GM12873 (cell line): ENCODE results near the gene ABHD2.

ENCODE experiments used
- TF ChIP-seq, protein P1 (sequence below): IDR thresholded peaks from 2 replicates; pipeline ENCODE4 v1.5.1; 2012; ENCODE audit warnings: low read depth, mild to moderate bottlenecking, moderate library complexity, low read length, control low read depth; ENCODE audit not compliant: insufficient read depth; ENCODE audit errors: missing control alignments

Gene ABHD2

DNA sequence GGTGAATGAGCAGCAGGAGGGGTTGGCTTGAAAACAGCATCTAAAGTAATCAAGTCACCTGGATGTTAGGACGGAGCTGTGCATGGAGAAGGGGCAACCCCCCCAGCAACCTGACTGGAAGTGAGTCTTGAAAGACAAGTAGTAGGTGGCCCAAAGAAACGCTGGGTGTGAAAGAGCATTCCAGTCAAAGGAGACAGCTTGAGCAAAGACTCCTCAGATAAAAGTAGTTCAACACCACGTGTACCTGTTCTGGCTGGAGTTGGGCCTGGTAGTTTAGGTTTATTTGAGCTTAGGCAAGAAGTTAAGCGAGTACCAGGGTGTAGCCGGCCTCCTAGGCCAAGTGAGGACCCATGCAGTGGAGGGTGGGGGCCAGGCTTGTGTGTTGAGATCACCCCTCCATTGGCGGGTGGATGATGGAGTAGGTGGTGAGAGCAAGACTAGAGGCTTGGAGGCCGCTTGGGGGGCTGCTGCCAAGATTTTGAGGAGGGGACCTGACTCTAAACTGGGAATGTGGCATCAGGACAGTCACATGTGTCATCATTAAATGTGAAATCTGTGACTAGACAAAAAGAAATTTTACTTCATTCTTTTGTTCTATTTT, 61.3 kb downstream of the ABHD2 start:
- TF ChIP-seq, protein P1, sequence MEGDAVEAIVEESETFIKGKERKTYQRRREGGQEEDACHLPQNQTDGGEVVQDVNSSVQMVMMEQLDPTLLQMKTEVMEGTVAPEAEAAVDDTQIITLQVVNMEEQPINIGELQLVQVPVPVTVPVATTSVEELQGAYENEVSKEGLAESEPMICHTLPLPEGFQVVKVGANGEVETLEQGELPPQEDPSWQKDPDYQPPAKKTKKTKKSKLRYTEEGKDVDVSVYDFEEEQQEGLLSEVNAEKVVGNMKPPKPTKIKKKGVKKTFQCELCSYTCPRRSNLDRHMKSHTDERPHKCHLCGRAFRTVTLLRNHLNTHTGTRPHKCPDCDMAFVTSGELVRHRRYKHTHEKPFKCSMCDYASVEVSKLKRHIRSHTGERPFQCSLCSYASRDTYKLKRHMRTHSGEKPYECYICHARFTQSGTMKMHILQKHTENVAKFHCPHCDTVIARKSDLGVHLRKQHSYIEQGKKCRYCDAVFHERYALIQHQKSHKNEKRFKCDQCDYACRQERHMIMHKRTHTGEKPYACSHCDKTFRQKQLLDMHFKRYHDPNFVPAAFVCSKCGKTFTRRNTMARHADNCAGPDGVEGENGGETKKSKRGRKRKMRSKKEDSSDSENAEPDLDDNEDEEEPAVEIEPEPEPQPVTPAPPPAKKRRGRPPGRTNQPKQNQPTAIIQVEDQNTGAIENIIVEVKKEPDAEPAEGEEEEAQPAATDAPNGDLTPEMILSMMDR, result no peak

DNA sequence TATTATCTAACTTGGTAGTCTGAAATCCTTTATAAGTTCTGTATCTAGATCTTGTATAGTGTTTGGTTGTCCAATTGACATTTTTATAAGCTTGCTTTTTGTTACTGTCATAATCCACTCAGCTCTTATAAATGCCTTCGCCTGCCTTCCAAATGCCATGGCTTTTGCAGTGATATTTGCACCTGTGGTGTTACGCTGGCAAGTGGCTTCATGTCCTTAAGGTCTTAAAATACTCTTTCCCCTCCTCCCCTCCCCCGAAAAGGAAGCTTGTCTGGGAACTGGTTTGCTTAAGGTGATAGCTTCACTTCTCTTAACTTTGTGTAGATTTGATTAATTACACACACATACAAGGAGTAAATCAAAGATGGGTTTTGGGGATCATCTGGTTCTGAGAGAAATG, 62.0 kb downstream of the ABHD2 start:
- TF ChIP-seq, protein P1, result no peak

- TF ChIP-seq, protein P1, result no peak
These were observed 62.8 kb downstream of the ABHD2 start for GRCh38 chr15:89150762-89151664.

DNA sequence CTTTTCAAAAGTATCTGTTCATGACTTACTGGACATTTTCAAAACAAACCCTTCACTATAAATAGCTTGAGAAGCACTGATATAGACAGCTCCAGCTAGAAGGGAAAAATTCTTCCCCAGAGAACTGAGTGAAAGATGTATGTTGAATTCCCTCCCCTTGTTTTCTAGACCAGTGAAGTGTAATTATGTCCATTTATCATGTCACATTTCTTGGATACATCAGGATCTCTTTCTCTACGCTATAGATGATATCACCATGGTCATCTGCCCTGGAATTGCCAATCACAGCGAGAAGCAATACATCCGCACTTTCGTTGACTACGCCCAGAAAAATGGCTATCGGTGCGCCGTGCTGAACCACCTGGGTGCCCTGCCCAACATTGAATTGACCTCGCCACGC, 66.9 kb downstream of the ABHD2 start:
- TF ChIP-seq, protein P1, result no peak

- TF ChIP-seq, protein P1, result no peak
These were observed 67.4 kb downstream of the ABHD2 start for GRCh38 chr15:89155656-89156055.

GRCh38 chr15:89157061-89157460, 68.8 kb downstream of the ABHD2 start:
- TF ChIP-seq, protein P1, result no peak

GRCh38 chr15:89157918-89158564, 69.8 kb downstream of the ABHD2 start:
- TF ChIP-seq, protein P1, result no peak
